SK-N-DZ (cell line): ENCODE results near the gene RBM23.
A peak's percentile ranks its signal among the peaks of the same experiment; 100 is the strongest.

ENCODE experiments used
- DNase-seq: peaks from one replicate; pipeline ENCODE4 v3.0.0-alpha.2; 2015; ENCODE audit warnings: low spot score

RBM23 gene

GRCh38 chr14:22886500-22887259, 32.3 kb downstream of the RBM23 start:
- DNase-seq = peak; percentile 64

DNA sequence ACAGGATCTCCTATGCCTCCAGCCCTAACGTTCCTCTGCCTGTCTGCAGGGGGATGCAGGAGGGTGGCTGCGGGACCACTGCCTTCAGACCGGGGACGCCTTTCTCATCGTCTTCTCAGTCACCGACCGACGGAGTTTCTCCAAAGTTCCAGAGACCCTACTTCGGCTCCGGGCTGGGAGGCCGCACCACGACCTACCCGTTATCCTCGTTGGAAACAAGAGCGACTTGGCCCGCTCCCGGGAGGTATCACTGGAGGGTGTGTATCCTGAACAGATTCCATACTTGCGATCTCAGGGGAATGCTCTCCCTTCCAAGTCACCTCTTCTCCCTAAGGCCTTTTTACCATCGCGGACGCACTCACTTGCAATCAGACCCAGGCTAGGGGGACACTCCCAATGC, 33.0 kb downstream of the RBM23 start:
- no peak for DNase-seq

GRCh38 chr14:22884738-22885523, 34.0 kb downstream of the RBM23 start:
- DNase-seq = no peak

DNA sequence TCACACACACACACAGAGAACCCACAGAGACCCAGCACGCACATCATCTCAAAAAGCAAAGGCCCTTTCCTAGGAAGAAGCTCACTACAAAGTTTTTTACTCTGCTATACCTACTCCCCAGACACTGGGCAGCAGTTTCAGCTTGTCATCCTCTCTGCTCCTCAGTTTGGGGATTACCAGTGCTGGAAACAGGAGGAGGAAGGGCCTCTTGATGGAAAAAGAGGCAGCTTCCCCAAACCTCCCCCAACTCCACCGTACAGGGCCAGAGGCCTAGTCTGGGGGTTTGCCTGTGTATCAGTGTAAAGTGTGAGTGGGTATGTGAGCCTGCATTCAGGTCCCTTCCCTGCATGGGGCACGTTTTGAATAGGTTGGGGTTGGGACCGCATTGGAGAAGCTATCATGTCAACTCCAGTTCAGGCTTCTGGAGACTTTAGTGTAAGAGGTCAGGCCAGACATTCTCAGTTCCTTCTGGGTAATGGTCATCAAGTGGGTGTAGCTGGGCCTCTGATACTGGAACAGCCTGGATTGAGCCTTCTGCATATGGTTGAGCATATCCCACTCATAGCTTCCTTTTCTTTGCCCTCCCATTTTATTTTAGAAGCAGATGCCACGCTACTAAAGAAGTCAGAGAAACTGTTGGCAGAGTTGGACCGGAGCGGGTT, 34.7 kb downstream of the RBM23 start:
- no peak for DNase-seq

- DNase-seq = peak; percentile 45
Observed at GRCh38 chr14:22883173-22883976, 35.6 kb downstream of the RBM23 start, which contains the start of gene REM2. Gene REM2 (plus strand): TSS chr14:22883222. CDS start chr14:22883288, 66 bp downstream.

GRCh38 chr14:22882529-22883172, 36.3 kb downstream of the RBM23 start:
- DNase-seq = peak; percentile 73

DNA sequence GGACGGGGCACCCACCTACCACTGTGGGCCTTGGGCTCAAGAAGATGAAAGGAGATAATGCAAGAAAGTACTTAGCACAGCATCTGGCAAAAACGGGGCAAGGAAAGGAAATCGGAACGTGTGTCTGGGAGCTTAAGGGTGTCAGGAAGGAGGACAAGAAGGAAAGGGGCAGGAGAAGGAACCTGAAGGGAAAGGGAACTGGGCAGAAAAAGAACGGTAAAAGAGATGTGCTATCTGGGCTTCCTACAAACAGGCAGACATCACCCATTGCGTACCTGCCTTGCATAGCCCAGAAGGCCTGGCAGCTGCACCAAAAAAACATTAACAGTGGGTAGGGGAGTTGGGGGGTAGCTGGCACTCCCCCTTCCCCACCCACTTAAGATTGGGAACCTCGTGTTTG, 36.9 kb downstream of the RBM23 start:
- DNase-seq = no peak

- DNase-seq = no peak
Observed at GRCh38 chr14:22878271-22879246, 40.4 kb downstream of the RBM23 start.

GRCh38 chr14:22877000-22877501, 41.9 kb downstream of the RBM23 start:
- no peak for DNase-seq

- no peak for DNase-seq
Observed at GRCh38 chr14:22875748-22876319, 43.1 kb downstream of the RBM23 start.

GRCh38 chr14:22875003-22875747, 43.8 kb downstream of the RBM23 start:
- DNase-seq = no peak

- DNase-seq = no peak
Observed at GRCh38 chr14:22872833-22873520, 46.0 kb downstream of the RBM23 start.

DNA sequence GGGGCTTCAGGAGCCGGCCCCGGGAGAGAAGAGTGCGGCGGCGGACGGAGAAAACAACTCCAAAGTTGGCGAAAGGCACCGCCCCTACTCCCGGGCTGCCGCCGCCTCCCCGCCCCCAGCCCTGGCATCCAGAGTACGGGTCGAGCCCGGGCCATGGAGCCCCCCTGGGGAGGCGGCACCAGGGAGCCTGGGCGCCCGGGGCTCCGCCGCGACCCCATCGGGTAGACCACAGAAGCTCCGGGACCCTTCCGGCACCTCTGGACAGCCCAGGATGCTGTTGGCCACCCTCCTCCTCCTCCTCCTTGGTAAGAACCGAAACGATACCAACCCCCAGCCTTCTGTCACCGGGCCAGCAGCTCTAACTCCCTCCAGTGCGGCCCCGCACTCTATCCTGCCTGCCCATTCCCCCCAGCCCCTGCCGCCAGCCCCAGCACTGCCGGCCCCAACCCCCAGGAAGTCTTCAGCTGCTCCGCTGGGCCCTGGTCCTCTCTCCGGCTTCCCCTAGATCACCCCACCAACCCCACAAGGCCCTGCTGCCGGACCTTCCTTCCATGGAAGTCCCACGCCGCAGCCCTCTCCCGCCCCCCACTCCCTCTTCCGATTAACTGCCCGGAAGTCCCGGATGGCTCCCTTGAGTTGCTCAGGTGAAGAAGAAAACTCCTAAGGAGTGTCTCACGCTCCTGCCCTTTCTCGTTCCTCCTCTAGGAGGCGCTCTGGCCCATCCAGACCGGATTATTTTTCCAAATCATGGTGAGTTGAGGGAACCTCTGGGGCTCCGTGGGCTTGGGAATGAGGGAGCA, 46.7 kb downstream of the RBM23 start:
- peak; percentile 78 for DNase-seq

- DNase-seq = peak; percentile 73
Observed at GRCh38 chr14:22871224-22872032, 47.5 kb downstream of the RBM23 start, which contains the start of gene LRP10. Gene LRP10 (plus strand): TSS chr14:22871740. CDS start chr14:22872304, 564 bp downstream.

GRCh38 chr14:22870811-22871223, 48.1 kb downstream of the RBM23 start:
- no peak for DNase-seq

DNA sequence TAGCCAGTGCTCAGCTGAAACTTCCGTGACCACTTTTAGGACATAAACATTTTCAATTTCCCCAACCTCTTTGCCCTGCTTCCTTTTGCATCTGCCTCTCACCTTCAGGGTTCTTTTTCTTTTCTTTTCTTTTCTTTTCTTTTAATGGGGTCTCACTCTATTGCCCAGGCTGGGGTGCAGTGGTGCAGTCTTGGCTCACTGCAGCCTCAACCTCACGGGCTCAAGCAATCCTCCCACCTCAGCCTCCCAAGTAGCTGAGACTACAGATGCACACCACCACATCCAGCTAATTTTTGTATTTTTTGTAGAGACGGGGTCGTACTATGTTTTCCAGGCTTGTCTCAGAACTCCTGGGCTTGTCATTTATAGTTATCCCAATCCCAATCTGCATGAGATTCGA, 52.1 kb downstream of the RBM23 start:
- no peak for DNase-seq
